Stimulated activated CD4-positive, alpha-beta T cell treated with anti-CD3 and anti-CD28 coated beads, Interleukin-2, amount 100 ng/mL, for 24 hours (primary cell): ENCODE results near the gene NKAIN2.

Source experiments
- DNase-seq, 2 donors: peaks; one replicate each; pipeline ENCODE4 v3.0.0-alpha.2; 2020

Gene NKAIN2

DNA sequence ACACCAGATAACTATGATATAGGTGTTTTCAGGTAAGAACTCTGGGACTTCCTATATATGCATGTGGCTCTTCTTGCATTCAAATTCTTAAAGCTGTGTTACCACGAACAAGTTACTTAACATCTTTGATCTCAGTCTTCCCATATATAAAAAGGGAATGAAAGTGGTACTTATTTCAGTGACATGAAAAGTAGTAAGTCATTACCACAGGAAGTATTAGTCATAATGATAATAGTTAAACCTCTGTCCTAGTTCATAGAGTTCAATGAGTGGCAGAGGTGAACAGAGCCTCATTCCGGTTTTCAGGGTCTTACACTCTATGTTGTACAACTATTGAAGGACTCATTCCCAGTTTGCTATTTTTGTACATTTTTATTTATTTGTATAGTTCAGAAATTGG, 237.0 kb downstream of the NKAIN2 start:
- DNase-seq = no peak

DNA sequence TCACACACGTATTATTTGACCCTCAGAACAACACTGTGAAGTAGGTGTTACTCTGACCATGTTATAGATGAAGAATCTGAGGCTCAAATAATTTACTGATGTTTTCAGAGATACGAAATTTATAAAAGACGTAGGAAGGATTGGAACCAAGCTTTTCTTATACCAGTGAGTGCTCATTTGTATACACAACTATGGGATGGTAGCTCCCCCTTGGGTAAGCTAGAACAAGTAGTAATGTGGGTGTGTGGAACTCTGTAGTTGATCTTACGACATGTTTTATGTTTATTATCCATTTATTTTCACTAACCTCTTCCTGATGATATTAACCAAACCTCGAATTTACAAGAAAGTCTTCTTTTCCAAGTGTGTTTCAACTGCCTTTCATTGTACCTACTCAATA, 248.5 kb downstream of the NKAIN2 start:
- DNase-seq = no peak

DNA sequence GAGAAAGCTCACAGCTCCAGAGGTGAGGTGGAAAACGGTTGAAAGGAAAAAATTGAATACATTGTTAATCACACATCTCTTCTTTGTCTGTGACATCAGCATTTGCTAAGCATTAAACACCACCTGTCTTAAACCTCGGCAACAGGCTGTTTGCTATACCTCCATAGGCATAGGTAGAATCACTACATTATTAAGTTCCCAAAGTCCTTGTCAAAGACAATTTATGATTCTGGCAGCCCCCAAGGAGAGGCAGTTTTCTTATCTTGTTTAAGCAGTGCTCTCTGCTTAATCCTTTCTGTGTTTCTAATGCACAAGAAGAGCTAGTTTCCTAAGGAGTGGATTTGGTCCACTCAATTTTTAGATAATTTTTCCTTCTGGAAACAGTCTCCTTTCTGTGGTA, 249.7 kb downstream of the NKAIN2 start:
- no peak for DNase-seq

DNA sequence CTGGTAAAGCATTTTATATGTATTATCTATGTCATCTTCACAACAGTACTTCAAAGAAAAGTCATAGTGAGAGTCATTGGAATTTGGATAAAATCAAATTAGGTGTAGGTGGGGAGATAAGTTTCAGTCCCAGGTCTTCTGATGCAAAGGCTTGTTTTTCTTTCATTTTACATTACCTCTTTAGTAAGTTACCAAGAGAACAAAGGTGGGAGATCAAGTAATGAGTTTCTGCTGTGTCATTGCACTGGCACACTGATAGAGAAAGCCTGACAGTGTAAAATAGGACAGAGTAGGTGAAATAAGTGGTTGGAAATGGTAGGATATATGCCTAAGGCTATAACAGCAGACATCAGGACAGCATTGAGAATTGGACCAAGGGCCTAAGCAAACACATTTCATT, 250.4 kb downstream of the NKAIN2 start:
- no peak for DNase-seq

DNA sequence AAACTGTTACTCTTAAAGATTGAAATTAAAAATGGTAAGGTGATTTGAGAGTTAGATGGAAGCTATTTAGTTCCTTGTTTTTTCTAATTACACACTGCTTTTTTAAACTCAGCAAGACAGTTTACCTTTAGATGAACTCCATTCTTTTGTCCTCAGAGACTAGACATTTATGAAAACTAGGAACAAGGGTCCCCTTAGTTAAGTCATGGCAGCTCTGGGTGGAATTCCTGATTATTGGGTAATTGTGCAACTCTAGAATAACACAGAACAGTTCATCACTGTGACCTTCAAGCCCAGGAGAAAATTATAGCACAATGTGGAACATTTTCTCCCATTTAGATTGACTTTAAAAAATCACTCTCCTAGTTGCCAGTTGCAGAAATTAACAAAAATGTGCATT, 251.7 kb downstream of the NKAIN2 start:
- no peak for DNase-seq

DNA sequence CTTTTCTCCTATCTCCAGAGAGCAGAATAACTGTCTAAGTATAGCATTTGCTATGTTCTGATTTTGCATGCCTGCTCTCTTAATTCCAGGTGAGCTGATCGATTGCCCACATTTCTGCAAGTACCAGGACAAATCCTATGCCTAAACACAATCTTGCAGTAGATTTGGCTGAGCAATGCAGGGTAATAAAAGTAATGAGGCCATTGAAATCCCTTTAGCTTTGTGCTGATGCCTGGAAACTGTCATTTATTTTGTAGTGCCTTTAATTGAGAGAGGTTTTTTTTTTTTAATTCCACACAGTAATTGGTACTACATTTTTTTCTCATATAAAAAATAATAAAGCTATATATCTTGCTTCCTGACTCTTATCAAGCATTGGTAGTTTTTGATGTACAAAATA, 252.3 kb downstream of the NKAIN2 start:
- no peak for DNase-seq

DNA sequence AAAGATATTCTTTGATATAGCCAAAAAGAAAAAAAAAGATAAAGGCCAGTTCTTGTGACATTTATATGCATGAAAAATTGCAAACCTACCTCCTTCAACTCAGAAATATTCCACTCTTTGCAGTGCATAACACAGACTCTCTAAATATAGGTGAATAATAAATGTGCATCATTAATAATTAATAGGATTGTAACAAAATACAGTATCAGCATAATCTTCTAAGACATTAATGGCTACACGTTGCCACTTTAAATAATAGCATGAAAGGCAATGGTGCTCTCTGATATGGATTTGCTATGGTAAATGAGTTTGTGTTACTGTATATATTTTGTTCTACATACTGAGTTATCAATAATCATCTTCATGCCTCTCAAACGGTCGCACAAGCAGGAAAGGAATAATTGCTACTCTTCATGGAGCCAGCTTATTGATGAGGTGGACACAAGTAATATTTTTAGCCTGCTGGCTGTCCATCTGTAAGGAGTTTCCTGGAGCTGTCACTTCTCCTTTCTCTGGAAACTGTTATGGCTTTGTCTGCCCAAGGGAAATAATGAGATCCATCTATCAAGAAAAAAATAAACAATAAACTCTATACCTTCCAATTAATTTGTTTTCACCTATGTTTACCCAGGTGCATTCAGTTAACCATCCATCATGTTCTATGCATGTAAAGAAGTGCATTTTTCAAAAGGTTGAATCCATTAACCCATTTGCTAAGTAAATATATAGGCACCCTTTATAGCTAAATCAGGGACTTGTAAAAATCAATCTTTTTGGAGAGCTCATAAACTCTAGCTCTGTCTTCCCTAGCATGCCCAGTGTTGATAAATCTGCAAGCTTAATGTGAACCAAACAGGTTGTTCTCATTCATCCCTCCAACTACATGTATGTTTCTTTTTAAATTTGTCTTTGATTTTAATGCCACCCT, 253.0 kb downstream of the NKAIN2 start:
- no peak for DNase-seq

DNA sequence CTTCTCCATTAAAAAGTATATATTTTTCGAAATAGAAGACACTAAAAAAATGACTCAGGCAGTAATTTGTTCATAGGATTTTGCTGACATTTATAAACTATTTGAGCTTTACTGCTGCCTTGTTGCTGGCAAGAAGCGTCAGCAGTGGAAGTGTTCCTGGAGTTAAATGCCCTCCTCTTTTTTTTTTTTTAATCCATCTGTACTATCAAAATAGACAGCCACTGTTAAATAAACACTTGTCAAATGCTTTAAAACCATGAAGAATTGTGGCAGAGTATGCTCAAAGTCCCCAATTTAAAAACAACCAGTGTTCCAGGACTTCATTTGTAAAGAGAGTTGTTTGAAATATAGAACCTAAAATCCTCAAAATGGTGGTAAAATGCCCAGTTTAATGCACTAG, 253.8 kb downstream of the NKAIN2 start:
- DNase-seq = no peak

DNA sequence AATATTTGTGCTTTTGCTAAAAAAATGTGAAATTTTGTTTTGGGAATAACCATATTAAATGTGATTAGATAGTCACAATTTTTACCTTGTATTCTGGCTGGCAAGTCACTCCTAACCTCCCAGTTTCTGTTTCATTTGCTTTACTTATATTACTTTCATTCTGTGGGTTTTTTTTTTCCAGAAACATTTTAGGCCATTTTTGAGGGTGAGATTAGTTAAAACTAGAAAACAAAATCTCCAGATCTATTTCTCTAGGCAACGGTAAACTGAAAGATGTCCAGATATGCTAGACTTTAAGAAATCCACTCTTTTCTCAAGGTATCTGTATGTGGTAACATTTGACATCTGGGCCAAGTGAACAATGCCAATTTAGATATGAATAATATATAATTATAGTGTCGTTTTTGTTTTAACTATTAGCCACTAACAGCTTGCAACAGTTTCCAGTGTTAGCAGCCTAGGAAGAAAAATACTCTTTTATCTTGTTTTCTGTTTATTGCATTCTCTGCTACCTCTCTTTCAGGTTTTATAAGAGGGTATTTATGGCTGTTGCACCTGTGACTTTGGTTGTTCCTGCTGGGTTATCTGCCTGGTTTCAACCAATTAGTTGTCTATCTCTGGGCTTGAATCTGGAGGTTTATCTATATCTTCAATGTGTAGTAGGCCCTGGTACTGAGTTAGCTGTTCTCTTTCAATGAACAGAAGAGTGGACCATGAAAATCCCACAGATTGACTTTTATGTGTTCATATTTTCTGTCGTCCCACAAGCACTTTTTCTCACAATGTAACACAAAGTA, 260.9 kb downstream of the NKAIN2 start:
- DNase-seq = no peak

DNA sequence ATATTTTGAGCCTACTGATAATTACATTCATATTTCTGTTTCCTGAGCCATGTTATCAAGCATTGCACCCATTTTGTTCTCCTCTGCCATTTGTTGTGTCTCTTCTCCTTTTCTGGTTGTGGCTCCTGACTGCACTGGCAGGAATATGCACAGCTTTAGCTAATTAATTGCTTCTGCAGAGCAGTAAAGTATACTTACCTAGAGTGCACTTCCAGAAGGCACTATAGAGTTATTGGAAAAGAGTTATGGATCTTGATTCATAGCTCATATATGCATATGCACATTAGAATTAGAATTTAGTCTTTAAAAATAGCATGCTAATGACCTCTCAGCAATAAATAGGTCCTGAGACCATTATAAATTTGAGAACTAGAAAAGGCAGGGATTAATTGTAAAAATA, 262.6 kb downstream of the NKAIN2 start:
- DNase-seq = no peak

DNA sequence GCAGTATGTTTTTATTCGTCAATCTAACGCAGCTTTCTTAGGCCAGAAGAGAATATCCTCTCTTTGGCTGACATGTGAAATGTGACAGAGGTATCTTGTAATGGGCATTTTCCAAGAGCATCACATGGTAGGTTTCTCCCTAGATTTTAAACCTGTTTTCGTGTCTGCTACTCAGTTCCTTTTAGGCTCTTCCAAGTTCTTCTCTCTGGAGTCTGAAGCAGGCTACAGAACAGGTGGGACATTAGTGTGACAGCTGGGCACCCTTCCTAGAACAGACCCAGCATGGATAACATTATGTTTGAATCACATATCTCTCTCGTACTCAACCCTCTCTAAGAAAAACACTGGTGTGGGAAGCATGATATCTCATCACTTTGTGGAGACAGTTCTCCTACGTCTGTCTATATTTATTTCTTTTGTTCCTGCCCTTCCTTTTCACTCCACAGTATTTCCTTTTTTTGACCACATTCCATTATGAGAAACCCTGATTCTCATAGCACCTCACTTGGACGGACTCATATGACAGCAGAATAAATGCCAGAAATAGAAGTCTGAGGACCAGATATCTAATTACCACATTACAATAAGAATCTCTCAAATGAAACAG, 263.4 kb downstream of the NKAIN2 start:
- no peak for DNase-seq

DNA sequence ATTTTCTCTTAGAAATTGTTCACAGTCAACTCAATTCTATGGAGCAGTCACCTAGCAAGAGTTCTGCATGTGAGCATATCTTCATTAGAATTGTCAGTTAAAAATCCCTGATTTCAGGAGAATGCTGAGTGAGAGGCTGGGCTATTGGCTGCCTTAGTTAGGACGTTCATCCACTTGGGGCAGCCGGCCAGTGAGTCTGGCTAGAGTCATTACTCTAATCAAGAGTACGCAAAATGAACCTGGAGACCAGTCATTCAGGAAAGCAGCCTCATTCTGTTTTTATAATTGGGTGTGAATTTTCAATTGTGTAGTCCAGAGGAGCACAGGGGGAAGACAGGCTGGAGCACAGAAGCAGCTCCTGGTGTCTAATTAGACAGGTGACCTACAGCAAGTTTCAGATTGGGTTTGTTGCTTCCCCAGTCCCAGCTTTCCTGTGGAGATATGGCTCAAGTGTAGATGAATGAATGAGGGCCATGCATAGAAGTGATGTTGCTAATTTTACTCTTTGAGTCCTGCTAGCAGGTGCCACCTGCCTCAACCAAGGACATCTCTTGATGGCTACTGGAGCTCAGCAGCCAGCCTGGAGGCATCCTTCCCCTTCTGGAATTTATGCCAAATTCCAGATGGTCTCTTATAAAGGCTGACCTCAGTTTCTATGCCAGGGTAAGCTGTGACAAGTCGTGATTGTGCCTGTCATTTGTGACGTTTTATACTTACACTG, 265.7 kb downstream of the NKAIN2 start:
- DNase-seq = no peak

DNA sequence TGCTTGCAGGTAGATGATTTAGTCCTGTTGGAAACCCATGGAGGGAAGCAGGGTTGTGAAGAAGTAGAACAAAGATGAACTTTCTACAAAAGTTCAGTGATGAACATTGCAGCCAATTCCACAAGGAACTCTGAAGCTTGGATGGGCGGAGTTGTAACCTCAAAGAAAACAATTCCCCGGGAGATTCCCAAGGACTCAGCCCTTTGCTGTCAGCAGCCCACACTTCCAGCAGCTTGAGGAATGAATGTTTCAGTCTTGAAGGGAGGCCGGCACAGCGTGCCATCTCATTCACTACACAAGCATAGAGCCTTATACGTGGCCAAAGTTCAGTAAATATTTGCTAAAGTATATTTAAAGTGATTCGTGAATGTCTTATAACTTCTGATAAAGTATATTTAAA, 269.4 kb downstream of the NKAIN2 start:
- DNase-seq = no peak

DNA sequence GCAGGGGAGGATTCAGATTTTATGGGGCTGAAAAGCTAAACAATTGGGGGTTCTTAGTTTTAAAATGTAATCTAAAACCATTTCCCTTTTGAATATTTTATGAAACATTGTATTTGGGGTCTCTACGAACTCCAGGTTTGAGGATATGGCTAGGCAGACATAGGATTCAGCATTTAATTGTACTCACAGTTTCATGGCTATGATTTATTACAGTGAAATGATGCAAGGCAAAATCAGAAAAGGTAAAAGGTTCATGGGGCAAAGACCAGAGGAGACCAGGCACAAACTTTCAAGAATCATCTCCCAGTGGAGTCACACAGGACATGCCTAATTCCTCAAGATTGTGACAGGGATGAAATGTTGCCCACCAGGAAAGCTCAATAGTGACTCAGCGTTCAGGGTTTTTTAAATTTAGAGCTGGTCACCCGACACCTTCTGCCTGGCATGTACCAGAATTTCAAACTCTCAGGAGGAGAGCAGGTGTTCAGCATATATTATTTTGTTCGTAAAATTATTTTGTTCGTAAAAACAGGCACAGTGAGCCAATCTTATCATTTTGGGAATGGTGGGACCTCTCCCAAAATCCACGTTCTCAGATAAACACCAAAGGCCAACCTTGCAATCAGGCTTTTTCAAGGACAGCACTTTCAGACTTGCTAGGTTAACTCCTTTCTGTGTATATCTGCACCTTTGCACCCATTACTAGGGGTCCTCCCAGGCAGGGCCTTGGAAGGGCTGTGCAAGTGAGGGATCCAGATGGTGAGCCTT, 270.3 kb downstream of the NKAIN2 start:
- no peak for DNase-seq

DNA sequence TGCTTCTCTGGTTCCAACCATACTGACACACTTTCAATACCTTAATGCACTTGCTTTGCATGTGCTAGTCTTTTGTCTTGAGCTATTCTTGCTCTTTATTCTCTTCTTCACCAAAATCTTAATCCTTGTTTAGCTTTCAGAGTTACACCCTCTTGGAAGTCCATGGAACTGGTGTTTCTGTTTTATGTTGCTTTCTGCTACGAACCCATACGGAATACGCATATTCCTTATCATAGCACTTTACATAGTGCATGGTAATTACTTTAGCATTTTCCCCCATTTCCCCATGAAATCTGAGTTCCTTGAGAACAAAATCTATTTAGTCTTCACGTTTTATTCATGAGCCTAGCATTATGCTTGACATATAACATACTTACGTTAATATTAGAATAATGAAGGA, 270.9 kb downstream of the NKAIN2 start:
- DNase-seq = no peak

DNA sequence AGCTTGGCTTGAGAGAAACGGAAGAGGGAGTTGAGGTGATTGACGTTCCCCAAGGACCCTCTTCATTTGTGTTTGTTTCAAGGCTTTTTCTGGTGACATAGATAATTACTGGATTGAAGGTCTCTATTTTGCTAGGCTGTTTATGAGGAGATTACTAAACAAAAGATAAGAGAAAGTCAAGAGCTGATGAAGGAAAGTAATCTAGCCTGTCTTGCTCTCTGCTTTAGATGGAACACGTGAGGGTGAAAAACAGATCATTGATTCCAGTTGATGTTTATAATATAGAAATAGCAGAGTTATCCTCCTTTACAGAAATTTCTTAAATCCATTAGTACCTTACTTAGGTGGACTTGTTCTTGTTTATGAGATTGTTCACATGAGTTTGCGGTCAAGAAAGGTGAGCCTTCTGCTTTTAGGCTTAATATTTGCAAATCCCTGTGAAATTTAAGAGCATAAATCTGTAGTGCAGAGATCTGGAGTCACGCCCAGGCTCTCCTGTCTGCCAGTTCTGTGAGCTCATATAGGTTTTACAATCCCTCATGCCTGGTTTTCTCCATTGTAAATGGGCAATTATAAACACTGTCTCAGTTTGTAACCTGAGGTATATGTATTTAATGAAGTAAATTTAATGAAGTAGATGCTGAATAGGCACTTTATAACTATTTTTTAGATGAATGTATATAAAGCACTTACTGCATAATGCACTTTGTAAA, 272.8 kb downstream of the NKAIN2 start:
- DNase-seq = no peak

DNA sequence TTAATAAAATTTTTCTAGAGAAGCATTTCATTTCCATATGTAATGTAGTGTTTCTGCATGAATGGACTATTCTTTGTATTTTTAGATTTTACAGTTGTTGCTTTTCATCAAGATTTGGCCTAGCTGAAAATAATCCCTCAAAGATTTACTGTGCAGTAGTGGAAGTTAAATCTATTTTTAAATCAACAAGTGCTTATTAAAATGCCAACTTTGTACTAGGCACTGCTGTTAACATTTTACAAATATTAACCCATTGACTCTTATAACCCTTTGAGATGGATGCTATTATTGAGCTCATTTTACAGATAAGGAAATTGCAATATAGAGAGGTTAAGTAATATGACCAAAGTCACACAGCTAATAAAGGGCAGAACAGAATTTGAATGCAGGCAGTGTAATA, 274.5 kb downstream of the NKAIN2 start:
- no peak for DNase-seq

DNA sequence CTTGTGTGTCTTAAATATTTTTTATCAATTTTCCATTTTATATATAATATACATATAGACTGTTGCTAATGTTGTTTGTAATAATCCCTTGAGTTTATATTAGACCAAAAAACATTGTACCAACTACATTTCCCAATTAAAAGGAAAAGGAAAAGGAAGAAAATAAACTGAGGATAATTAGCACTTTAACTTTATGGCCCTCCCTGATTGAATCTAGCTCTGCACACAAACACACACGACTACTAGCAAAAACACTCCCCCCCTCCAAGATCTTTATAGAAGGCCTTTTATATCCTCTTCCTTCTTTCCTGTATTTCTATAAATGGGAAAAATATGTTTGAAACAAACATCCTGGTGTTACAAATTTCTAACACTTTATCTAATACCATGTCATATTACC, 276.8 kb downstream of the NKAIN2 start:
- no peak for DNase-seq

DNA sequence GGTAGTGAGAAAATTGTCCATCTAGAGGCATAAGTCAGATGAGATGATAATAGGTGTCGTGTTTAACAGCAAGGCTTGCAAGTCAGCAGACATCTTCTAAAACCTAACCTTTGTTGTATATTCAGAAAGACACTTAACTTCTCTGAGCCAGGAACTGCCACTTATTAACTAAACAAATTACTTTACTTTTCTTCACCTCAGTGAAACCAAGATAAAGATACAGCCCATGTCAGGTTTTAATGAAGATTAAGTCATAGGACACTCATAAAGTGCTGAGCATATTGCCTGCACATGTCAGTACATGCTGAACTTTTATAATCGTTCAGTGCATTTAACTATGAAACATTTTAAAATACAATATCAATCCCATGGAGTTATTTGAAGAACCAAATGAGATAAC, 286.8 kb downstream of the NKAIN2 start:
- DNase-seq = no peak

DNA sequence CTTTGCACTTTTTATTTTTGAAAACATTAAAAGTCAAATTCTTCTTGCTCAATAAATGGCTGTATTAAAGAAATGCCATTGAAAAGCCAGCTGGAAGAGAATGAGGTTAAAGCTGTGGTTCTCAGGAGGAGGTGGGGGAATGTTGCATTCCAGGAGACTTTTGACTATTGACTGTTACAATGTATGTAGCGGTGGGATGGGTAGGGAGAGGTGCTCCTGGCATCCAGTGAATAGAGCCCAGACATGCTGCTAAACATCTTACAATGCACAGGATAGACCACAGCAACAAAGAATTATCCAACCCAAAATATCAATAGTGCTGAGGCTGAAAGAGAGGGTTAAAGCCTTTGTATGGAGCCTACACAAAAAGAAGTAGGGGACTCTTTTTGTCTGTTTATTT, 295.9 kb downstream of the NKAIN2 start:
- no peak for DNase-seq

DNA sequence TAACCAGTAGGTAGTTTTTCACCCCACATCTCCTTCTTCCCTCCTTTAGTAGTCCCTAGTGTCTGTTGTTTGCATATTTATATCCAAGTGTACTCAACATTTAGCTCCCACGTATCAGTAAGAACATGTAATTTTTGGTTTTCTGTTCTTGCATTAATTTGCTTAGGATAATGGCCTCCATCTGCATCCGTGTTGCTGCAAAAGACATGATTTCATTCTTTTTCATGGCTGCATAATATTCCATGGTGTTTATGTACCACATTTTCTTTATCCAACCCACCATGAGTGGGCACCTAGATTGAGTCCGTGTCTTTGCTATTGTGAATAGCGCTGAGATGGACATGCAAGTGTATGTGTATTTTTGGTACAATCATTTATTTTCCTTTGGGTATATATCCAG, 306.8 kb downstream of the NKAIN2 start:
- no peak for DNase-seq

DNA sequence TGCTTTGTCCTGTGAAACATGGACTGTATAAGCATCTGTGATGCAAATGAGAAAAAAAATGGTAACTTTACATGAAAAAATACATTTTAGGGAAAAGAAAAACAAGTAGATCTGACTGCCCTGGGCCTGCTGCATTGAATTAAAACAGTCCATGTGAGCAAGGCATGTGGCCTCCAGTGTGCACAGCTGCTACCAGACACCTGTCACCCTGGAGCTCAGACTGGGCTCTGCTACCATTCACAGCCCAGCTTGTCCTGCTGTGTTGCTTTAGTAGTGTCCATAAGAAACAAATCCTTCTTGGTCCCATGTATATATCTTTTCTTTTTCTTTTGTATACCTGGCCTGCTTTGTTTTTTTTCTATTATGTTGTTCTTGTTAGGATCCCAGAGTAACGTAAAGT, 315.9 kb downstream of the NKAIN2 start:
- DNase-seq = no peak
